Gastrocnemius medialis (tissue), 4 donors: Measurements from ENCODE around the gene CALCB. TPM values are rescaled to one million over a fixed set of nuclear protein-coding genes. Genes with fewer than 3 reads are reported as not detected.
"Not testable (repeated sequence)": the region's sequence is repeated elsewhere in the genome, so short reads cannot be mapped to it uniquely, and the experiment has no call there.

Experiments used
- ATAC-seq, 2 donors: fragments of 150-250 bp; one replicate each; pipeline ENCODE4 v1.9.1; 2016
- DNase-seq, 2 donors: peaks; one replicate each; pipeline ENCODE4 v3.0.0-alpha.2; 2019
- H3K27ac ChIP-seq, 4 donors: fragments of 200-600 bp; sonication (generic); 1 replicate in 1 of 4; 2 replicates in 3 of 4; pipeline ENCODE4 v1.5.1; 2016 to 2018; ENCODE audit warnings: mild to moderate bottlenecking in 2 of 4, moderate library complexity in 1 of 4
- H3K27me3 ChIP-seq, 3 donors: fragments of 200-600 bp; sonication (generic) in 2 of 3; 1 replicate in 1 of 3; 2 replicates in 2 of 3; pipeline versions ENCODE4 v1.5.1 to v1.6.0; 2016 to 2019; ENCODE audit warnings: mild to moderate bottlenecking in 1 of 3, moderate library complexity in 1 of 3
- H3K36me3 ChIP-seq, 2 donors: fragments of 200-600 bp; sonication (generic) in 1 of 2; one replicate each; pipeline ENCODE4 v1.5.1; 2017 to 2018
- H3K4me1 ChIP-seq, 2 donors: fragments of 200-600 bp; sonication (generic) in 1 of 2; one replicate each; pipeline ENCODE4 v1.5.1; 2016 to 2017; ENCODE audit warnings: mild to moderate bottlenecking in 2 of 2
- H3K4me3 ChIP-seq, 4 donors: fragments of 200-600 bp; sonication (generic) in 3 of 4; 1 replicate in 1 of 4; 2 replicates in 3 of 4; pipeline ENCODE4 v1.5.1; 2016 to 2019; ENCODE audit warnings: mild to moderate bottlenecking in 2 of 4
- H3K9me3 ChIP-seq, 3 donors: fragments of 200-600 bp; sonication (generic) in 2 of 3; 1 replicate in 1 of 3; 2 replicates in 2 of 3; pipeline ENCODE4 v1.5.1; 2016 to 2019
- POLR2A ChIP-seq, 2 donors: fragments of 450-650 bp; IDR thresholded peaks; one replicate each; pipeline ENCODE4 v1.6.1; 2017; ENCODE audit warnings: antibody characterized with exemption in 2 of 2, mild to moderate bottlenecking in 2 of 2, moderate library complexity in 2 of 2
- in situ Hi-C, 4 donors: fragments of 200-750 bp; cut with MboI; loops; one replicate each; pipeline versions ENCODE4 v1.15.0 to v1.8.0; 2017; ENCODE audit warnings: low sequenced_read_pairs in 4 of 4
- intact Hi-C: fragments of 100-400 bp; cut with DNase I; formaldehyde crosslinking; loops from one replicate; pipeline ENCODE4 v1.15.1; 2023; ENCODE audit warnings: low total_unique reads
- total RNA-seq, 4 donors: library from RNA; depleted of rRNA; stranded (reverse); fragments of >200 nt; gene quantifications; one replicate each; pipeline versions ENCODE4 v1.1.0 to v1.2.3, GENCODE V29; 2016
- TF ChIP-seq, protein P1 (sequence below), 5 experiments: fragments of 450-650 bp in 3 of 5; fragments of 200-600 bp in 2 of 5; sonication (generic) in 2 of 5; IDR thresholded peaks in 4 of 5; conservative IDR thresholded peaks in 1 of 5; 1 replicate in 4 of 5; 2 replicates in 1 of 5; pipeline ENCODE4 v1.5.1; 2016 to 2019; ENCODE audit warnings: antibody characterized with exemption in 5 of 5, mild to moderate bottlenecking in 3 of 5, moderate library complexity in 3 of 5

Gene CALCB
- total RNA-seq, 4 donors from 2014 or later = not detected

DNA sequence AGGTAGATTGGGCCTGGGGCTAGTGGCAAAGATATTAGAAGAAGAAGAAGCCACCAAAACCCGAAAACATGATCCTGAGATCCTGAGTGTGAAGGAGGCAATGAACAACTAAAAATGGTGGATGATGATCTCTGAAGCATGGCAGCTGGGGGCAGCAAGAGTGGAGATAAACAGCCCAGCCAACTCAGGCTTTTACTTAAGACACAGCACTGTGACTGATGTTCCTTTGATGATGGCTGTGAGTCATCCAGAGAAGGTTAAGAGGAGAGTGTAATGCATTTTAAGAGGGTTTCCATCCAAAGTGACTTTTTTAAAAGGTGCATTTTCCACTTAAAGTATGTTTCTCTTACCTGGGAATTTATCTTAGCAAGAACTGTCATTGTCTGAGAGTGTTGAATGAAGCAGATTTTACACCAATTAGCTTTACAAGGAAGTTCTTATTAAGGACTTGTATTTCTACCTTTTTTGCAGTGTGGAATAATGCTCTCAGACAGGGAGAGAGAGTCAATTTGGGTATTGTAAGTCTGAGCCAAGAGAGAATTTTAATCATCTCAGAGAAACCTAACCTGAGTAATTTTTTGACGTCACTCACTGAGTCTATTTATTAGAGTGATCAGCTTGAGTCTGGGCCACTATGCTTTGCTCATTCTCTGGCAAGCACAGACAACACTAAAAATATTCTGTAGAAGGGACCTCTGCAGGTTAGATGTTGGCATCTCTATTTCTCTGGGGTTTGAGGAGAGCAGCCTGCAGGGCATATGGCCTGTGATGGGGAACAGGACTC, 14.1 kb upstream of the CALCB start:
- Histone ChIP-seq H3K9me3 (no peaks in the 10 kb centered on the region), H3K36me3 (no peaks in the 10 kb centered on the region), H3K27me3 (no peaks in the 10 kb centered on the region), H3K4me3 (no peak overlapping the region), H3K27ac (no peak overlapping the region), H3K4me1 (peaks cover 0 to 4% of the 10 kb centered on the region in 2 donors)
- TF ChIP-seq, protein P1, sequence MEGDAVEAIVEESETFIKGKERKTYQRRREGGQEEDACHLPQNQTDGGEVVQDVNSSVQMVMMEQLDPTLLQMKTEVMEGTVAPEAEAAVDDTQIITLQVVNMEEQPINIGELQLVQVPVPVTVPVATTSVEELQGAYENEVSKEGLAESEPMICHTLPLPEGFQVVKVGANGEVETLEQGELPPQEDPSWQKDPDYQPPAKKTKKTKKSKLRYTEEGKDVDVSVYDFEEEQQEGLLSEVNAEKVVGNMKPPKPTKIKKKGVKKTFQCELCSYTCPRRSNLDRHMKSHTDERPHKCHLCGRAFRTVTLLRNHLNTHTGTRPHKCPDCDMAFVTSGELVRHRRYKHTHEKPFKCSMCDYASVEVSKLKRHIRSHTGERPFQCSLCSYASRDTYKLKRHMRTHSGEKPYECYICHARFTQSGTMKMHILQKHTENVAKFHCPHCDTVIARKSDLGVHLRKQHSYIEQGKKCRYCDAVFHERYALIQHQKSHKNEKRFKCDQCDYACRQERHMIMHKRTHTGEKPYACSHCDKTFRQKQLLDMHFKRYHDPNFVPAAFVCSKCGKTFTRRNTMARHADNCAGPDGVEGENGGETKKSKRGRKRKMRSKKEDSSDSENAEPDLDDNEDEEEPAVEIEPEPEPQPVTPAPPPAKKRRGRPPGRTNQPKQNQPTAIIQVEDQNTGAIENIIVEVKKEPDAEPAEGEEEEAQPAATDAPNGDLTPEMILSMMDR (IDR thresholded peaks at IDR 0.05 in 4 of 5, conservative IDR thresholded peaks at IDR 0.05 in 1 of 5) = no peak
- TF ChIP-seq POLR2A (IDR thresholded peaks at IDR 0.05) = no peak
- DNase-seq (no peak), ATAC-seq (no peak)
- in situ Hi-C loops (no loop called here), intact Hi-C loops (no loop called here)

DNA sequence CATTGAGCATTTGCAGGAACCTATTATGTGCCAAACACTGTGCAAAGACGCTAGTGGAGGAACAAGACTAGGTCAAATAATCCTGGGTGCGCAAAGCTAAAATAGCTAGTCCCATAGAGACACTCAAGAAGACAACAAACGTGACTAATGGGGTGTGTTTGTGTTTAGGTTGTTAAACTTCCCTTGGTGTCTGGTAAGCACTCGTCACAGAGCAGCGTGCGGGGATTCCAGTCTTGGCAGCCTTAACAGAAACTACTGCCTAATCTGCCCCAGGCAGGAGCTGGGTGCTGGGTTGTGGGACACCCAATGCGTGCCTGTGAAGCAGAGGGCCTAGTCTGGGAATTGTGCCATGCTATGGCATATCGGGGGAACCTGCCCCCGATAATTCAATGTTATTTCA, 10.8 kb upstream of the CALCB start:
- intact Hi-C loops (no loop called here), in situ Hi-C loops (no loop called here)
- TF ChIP-seq, protein P1 (IDR thresholded peaks at IDR 0.05 in 4 of 5, conservative IDR thresholded peaks at IDR 0.05 in 1 of 5) = no peak
- TF ChIP-seq POLR2A (IDR thresholded peaks at IDR 0.05) = no peak
- no peaks in the 10 kb centered on the region for H3K9me3 ChIP-seq
- H3K36me3 ChIP-seq = no peaks in the 10 kb centered on the region
- no peak overlapping the region for H3K27ac ChIP-seq
- peaks cover 0 to 2% of the 10 kb centered on the region in 2 donors for H3K4me1 ChIP-seq
- DNase-seq (no peak), ATAC-seq (no peak)
- H3K27me3 ChIP-seq = no peaks in the 10 kb centered on the region
- no peak overlapping the region for H3K4me3 ChIP-seq

DNA sequence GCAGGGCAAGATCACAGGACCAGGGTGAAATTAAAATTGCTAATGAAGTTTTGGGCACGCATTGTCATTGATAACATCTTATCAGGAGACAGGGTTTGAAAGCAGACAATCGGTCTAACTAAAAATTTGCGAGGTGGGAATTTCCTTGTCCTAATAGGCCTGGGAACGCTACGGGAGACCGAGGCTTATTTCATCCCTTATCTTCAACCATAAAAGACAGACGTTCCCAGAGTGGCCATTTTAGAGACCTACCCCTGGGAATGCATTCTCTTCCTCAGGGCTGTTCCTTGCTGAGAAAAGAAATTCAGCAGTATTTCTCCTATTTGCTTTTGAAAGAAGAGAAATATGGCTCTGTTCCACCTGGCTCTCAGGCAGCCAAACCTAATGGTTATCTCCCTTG, 3.6 kb upstream of the CALCB start:
- H3K36me3 ChIP-seq, H3K9me3 ChIP-seq, in situ Hi-C loops, H3K4me3 ChIP-seq, ATAC-seq, H3K27ac ChIP-seq, DNase-seq, intact Hi-C loops: not testable (repeated sequence)
- Histone ChIP-seq H3K4me1 (peaks cover 4 to 18% of the 10 kb centered on the region in 2 donors), H3K27me3 (peaks cover 28 to 37% (median 31%) of the 10 kb centered on the region in 3 donors)

DNA sequence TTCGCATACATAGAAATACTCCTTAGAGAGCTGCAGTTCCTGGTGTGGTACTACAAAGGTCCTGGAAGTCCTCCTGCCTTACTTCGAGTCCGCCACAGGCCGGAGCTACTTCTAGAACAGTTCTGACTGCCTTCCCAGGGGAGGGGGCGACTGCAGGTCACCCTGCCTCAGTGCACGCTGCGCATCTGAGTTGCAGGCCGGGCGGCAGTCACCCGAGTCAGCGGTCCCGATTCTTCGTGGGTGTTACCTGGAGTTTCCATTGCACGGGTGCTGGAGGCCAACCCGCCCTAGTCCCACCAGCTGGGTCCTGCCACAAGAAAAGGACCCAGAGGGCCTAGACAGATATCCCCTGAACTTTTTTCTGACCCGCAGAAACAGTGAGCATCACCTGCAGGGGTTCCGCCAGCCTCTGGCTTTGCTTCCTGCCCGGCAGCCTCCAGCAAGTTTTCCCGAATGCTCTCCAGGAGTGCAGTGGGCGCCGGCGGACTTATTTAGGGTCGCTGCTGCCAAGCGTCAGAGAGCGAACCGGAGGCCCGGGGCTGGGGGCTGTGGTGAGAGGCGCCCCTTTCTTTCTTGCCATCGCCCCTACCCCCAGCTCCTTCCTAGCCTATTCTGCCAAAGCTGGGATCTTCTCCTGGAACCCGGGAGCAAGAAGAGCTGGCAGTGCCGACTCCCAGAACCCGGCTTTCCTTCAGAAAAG, 1.7 kb upstream of the CALCB start:
- Histone ChIP-seq H3K4me1 (peaks cover 4 to 18% of the 10 kb centered on the region in 2 donors), H3K27me3 (peaks cover 28 to 38% (median 31%) of the 10 kb centered on the region in 3 donors), H3K36me3 (no peaks in the 10 kb centered on the region), H3K27ac (no peak overlapping the region), H3K4me3 (no peak overlapping the region), H3K9me3 (no peaks in the 10 kb centered on the region)
- in situ Hi-C loops = no loop called here
- ATAC-seq (no peak), DNase-seq (no peak)
- intact Hi-C loops = no loop called here
- TF ChIP-seq, protein P1 (IDR thresholded peaks at IDR 0.05 in 4 of 5, conservative IDR thresholded peaks at IDR 0.05 in 1 of 5) = no peak
- TF ChIP-seq POLR2A (IDR thresholded peaks at IDR 0.05) = no peak

DNA sequence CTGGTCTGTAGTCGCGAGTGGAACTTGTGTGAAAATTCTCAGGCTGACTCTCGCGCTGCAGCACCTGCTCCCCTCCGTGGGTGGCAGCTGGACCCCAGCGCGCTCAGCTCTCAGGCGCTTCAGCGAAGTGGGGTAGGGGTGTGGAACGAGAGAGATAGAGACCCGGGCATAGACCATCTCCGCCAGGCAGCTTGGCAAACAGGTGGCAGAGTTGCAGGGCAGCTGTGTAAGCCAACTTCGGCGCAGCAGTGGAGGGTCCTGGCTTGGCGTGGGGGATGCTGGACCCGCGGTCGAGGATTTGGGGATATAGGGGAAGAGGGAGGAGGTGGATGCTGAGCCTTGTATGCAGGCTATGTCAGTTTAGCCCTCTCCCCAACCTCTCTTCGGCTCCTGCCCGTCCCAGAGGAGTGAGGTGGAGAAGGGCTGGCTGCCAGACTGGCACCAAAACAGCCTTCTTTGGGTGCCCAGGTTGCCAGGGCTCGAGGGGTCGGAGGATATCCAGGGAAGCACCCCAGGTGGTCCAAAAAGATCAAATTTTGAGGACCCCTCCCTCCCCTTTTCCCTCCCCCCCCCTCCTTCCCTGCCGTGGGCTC, 746 bp upstream of the CALCB start:
- Histone ChIP-seq H3K4me3 (no peak overlapping the region), H3K36me3 (no peaks in the 10 kb centered on the region), H3K27me3 (peaks cover 28 to 38% (median 31%) of the 10 kb centered on the region in 3 donors), H3K9me3 (no peaks in the 10 kb centered on the region), H3K27ac (no peak overlapping the region), H3K4me1 (peaks cover 4 to 18% of the 10 kb centered on the region in 2 donors)
- intact Hi-C loops (no loop called here), in situ Hi-C loops (no loop called here)
- TF ChIP-seq, protein P1 (IDR thresholded peaks at IDR 0.05 in 4 of 5, conservative IDR thresholded peaks at IDR 0.05 in 1 of 5) = no peak
- TF ChIP-seq POLR2A (IDR thresholded peaks at IDR 0.05) = no peak
- DNase-seq = no peak
- ATAC-seq = no peak
